Measurements from ENCODE around the gene HTATIP2.

DNA sequence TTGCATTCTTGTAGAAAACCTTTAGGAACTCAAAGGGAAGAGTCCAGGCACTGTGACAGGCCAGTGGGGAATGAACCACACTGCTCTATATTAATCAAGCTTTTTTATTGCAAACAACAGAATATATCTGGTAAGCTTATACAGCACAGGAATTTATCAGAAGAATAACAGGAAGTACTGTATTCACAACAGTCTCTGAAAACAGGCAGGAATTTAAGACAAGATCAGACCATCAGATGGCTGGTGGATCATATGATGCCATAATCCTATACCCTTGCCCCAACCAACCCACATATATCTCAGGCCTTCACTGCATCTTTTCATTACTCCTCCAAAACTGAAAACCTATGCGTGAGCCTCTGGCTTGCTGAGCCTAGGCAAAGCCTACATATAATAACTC, 1.0 kb upstream of the HTATIP2 start:
- TF ChIP-seq, protein P1, sequence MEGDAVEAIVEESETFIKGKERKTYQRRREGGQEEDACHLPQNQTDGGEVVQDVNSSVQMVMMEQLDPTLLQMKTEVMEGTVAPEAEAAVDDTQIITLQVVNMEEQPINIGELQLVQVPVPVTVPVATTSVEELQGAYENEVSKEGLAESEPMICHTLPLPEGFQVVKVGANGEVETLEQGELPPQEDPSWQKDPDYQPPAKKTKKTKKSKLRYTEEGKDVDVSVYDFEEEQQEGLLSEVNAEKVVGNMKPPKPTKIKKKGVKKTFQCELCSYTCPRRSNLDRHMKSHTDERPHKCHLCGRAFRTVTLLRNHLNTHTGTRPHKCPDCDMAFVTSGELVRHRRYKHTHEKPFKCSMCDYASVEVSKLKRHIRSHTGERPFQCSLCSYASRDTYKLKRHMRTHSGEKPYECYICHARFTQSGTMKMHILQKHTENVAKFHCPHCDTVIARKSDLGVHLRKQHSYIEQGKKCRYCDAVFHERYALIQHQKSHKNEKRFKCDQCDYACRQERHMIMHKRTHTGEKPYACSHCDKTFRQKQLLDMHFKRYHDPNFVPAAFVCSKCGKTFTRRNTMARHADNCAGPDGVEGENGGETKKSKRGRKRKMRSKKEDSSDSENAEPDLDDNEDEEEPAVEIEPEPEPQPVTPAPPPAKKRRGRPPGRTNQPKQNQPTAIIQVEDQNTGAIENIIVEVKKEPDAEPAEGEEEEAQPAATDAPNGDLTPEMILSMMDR (IDR thresholded peaks at IDR 0.05) = no peak
- TF ChIP-seq EP300 (IDR thresholded peaks at IDR 0.05) (no peak), POLR2A (IDR thresholded peaks at IDR 0.05) (no peak)
